GM19351 (cell line): ENCODE measurements around the gene ASIC2.

ENCODE experiments used
- ATAC-seq: cut with Tn5 transposase; IDR thresholded peaks from one replicate; pipeline ENCODE4 v1.9.1; 2021; ENCODE audit warnings: mild to moderate bottlenecking, moderate library complexity; ENCODE audit not compliant: unreplicated experiment

Gene ASIC2

GRCh38 chr17:33080091-33080490 lies 213.0 kb downstream of the ASIC2 start:
- no peak for ATAC-seq

- no peak for ATAC-seq
These were observed 213.9 kb downstream of the ASIC2 start for GRCh38 chr17:33079201-33079600.

DNA sequence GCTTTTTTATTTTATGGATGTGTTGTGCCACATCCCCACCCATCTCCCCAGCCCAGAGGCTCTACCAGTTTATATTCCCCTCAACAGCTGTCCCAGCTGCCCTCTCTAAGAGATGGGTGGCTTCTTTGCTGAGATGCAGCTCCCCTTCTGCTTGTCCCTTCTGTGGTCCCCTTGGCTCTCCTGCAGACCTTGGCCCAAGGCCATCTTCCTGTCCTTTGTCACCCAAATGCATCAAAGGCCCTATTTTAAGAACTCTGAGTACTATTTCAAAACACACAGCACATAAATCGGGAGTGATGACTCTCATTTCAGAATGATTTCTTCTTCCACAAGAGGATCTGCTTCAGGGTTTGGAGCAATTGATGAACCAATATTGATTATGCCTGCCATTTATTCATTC lies 216.1 kb downstream of the ASIC2 start:
- ATAC-seq, result no peak

- no peak for ATAC-seq
These were observed 219.7 kb downstream of the ASIC2 start for GRCh38 chr17:33073416-33073815.

DNA sequence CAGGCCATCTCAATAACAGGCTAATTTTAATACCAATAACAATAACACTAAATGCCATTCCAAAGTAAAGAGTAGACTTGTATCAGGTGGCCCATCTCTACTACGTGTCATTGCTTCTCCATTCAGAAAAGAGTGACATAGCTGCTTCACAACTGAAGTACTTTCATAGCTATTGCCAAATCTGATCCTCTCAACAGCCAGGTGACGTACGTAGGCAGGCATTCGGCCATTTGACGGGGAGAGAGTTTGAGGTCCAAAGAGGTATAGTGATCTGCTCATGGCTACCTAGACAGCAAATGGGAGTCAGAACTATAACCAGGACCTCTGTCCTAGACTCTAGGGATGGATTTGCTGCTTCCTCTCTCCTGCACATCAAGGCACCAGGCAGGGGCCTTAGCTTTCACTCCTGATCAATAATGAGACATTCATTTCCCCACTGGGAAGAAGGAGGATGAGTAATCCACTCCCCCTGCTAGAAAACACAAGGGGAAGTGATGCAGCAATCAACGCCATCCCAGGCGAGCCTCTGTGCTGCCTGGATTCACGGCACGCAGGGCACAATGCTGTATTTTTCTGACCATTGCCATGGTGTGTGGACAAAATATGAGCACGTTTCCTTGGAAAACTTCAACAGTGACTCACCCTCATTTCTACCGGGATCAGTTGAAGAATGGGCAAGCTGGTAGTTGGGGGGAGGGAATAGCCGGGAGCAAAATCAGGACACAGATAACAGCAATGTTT lies 220.5 kb downstream of the ASIC2 start:
- no peak for ATAC-seq

DNA sequence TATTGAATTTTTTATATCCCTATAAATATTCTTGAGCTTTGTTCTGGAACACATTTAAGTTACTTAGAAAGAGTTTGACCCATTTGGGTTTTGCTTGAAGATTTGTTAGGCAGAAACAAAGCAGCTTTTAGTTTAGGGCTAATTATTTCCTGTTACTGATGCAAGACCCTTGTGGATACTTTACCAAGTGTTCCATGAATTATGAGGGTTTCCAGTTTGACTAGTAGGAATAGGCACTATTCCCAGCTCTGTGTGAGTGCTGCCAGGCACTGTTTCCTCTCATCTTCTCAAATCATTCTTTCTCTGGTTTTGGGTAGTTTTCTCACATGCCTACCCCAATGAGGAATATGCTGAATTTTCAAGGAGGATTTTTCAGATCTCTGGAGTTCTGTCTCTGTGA lies 221.4 kb downstream of the ASIC2 start:
- no peak for ATAC-seq

DNA sequence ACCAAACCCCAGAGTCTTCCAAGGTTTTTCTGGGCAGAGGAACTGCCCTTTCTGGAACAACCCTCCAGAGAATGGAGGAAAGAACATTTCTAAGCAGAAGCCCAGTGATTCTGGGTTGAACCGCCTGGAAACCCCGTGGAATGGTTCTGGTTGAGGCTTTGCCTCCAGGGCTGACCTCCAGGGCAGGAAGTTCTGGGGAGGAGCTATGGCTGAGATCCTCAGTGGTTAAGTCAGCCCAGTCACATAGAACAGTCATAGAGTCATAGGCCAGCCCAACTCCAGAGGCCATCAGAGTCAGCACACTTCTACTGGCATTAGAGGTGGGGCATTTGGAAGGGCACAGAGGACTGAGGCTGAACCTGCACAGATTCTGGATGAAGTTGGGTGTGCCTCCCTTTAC lies 235.5 kb downstream of the ASIC2 start:
- ATAC-seq, result no peak

- no peak for ATAC-seq
These were observed 236.5 kb downstream of the ASIC2 start for GRCh38 chr17:33056399-33057146.

DNA sequence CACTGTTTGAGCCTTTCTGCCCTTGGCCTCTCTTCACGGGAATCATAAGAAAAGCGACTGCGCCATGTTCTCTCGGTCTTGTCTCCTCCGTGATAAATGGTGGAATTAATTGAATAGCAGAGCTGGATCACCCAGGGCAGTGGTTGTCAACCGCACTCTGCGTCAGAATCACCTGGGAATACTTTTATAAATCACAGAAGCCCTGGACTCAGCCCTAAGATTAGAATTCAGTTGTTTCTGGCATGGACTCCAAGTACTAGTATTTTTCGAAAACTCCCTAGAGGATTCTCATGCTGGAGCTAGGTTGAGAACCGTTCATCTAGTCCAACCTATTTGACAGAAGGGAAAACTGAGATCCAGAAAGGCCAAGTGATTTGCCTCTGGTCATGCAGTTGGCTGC lies 237.3 kb downstream of the ASIC2 start:
- no peak for ATAC-seq

- ATAC-seq, result no peak
These were observed 237.9 kb downstream of the ASIC2 start for GRCh38 chr17:33055171-33055611.

DNA sequence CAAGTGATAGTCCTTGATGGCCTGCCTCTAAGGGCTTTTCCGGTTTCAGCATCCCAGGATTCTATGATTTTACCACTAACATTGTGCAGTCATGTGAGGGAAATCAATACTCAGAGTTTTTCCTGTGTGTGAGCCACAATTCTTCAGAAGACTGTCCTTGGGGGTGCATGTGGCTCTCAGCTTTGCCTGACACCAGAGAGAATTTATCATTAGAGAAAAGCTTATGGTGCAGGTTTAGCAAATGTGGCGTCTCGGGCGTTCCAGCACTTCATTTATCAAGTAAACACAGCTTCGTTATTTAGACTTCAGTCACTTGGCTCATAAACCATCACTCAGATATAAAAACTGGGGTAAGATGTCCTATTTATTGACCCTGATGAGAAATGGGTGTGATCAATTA lies 238.7 kb downstream of the ASIC2 start:
- ATAC-seq, result no peak

DNA sequence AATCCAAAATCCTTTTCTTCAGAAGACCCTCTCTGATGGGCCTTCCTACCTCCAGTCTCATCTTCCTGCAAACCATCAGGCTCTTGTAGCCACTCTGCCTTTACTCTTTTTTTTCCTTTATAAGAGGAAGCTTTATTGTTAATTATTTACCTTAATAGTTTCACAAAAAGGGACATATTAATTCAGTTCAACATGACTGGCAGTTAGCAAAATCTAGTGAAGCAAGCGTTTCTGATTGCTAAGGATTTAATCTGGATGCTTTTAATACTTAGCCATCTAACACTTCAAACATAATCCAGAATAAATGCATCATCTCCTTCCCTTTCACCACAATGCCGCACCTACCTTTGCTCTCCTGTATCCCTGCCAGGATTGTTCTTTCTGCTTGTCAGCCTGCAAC lies 239.4 kb downstream of the ASIC2 start:
- ATAC-seq, result no peak

- no peak for ATAC-seq
These were observed 240.2 kb downstream of the ASIC2 start for GRCh38 chr17:33052856-33053255.

DNA sequence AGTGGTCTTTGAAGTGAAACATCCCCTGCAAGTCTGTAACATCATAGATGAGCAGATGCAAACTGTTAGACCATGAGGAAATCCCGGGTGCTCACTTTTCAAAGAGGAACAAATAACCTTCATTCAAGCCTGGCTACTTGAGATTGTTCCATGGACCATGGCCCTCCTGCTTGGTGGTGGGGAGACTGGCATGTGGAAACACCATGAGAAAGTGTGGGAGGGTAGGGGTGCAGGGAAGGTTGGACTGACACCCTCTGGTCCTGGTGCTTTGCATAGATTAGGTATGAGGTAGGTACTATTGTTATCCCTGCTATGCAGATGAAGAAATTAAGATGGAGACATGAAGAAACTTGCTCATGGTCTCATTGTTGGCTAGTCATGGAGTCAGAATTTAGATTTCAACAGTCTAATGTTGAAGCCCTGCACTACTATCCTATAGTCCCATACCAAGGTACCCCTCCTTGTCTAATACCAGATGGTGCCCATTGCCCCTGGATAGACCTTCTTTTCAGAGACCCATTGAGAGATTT lies 242.4 kb downstream of the ASIC2 start:
- no peak for ATAC-seq

DNA sequence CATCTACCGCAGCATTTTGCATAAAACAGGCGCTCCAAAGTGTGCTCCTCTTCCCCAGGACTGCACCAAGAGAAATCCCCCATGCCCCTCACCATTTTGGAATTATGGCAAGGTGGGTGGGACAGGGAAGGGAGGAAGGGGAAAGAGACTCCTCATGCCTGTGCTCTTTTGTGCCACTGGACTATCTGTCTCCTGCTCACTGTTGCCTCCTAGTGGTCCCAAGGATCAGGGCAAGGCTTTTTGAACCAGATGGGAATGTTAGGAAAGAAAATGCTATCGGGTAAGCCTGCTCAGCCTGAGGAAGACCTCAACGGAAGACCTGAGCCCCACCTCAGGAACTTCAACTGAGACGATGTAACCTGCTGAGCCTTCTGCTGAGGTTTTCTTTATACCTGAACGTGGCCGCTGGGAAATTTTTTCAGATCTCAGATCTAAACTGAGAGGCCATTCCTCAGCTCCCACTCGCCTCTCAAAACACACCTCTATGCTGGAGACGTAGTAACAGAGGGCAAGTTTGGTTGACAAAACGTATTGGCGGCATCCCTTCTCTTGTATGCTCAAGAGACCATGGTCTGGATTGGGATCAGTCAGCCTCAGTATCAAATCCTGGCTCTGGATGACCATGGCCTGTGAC lies 243.2 kb downstream of the ASIC2 start:
- ATAC-seq, result no peak

GRCh38 chr17:33046361-33047255 lies 246.5 kb downstream of the ASIC2 start:
- no peak for ATAC-seq

DNA sequence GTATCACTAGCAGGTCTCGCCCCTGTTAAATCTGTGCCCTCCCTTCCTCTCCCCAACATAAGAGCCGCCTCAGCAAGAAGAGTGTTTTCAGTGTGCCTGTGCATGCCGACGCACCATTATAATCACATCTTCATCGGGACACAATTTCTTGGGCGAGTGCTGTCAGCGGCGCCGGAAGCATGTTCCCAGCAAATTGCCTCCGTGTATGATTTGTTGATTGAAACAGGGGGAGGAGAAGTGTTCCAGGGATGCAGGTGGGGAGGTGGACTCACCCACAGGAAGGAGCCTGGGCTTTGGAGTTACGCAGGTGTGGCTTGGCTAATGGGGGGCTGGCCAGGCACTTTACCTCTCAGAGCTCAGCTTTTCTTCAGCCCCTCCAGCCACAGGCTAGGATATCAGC lies 247.9 kb downstream of the ASIC2 start:
- no peak for ATAC-seq

DNA sequence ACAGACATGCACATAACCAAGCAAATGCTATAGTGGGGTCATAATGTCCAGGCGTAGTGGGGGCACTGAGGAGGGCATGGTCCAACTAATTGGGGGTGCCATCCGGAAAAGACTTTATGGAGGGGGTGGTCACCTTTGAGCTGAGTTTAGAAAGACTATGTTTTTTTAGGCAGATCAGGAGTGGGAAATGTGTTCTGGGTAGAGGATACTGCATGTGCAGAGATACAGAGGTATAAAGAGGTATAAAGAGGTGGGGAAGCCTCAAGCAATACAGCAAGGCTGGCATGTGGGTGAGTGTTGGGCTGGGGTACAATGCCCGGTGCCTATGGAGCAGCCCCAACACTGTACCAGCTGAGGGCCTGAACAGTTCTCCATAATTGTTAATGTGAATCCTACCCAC lies 248.3 kb downstream of the ASIC2 start:
- no peak for ATAC-seq

GRCh38 chr17:33040461-33040860 lies 252.6 kb downstream of the ASIC2 start:
- no peak for ATAC-seq

GRCh38 chr17:33039874-33040273 lies 253.2 kb downstream of the ASIC2 start:
- ATAC-seq, result no peak

GRCh38 chr17:33038740-33039139 lies 254.4 kb downstream of the ASIC2 start:
- ATAC-seq, result no peak
